Suprapubic skin (tissue), 4 donors: ENCODE data around the gene NBAS. TPM values are rescaled to one million over a fixed set of nuclear protein-coding genes. Genes with fewer than 3 reads are reported as not detected.

ENCODE experiments used
- DNase-seq, 2 donors: peaks; one replicate each; pipeline ENCODE4 v3.0.0-alpha.2; 2019; ENCODE audit warnings: low spot score in 2 of 2
- H3K27ac ChIP-seq: fragments of 200-600 bp; sonication (generic); one replicate; pipeline ENCODE4 v1.5.1; 2019
- H3K27me3 ChIP-seq: fragments of 200-600 bp; sonication (generic); one replicate; pipeline ENCODE4 v1.5.1; 2019
- H3K36me3 ChIP-seq: fragments of 200-600 bp; sonication (generic); one replicate; pipeline ENCODE4 v1.5.1; 2019
- H3K4me1 ChIP-seq: fragments of 200-600 bp; sonication (generic); one replicate; pipeline ENCODE4 v1.5.1; 2019
- H3K4me3 ChIP-seq: fragments of 200-600 bp; sonication (generic); one replicate; pipeline ENCODE4 v1.5.1; 2019; ENCODE audit warnings: mild to moderate bottlenecking
- H3K9me3 ChIP-seq: fragments of 200-600 bp; sonication (generic); one replicate; pipeline ENCODE4 v1.5.1; 2019
- EP300 ChIP-seq: sonication (generic); formaldehyde crosslinking; IDR thresholded peaks from one replicate; pipeline ENCODE4 v1.6.1; 2017; ENCODE audit warnings: antibody characterized with exemption
- POLR2A ChIP-seq, 2 donors: fragments of 450-650 bp; IDR thresholded peaks; one replicate each; pipeline ENCODE4 v1.6.1; 2017; ENCODE audit warnings: antibody characterized with exemption in 2 of 2, mild to moderate bottlenecking in 2 of 2, moderate library complexity in 2 of 2
- POLR2AphosphoS5 ChIP-seq, 3 donors: sonication (generic); formaldehyde crosslinking; IDR thresholded peaks; one replicate each; pipeline ENCODE4 v1.6.1; 2017; ENCODE audit warnings: antibody characterized with exemption in 3 of 3
- WGBS: methylation state at CpG from one replicate; pipeline ENCODE4 v1.1.5; 2018; 5-methylcytosine and 5-hydroxymethylcytosine counted together
- total RNA-seq, 4 donors: library from RNA; depleted of rRNA; stranded (reverse); fragments of >200 nt; gene quantifications; one replicate each; pipeline ENCODE4 v1.1.0, GENCODE V29; 2016
- TF ChIP-seq, protein P1 (sequence below), 2 donors: fragments of 200-600 bp in 1 of 2; fragments of 450-650 bp in 1 of 2; sonication (generic) in 1 of 2; IDR thresholded peaks; one replicate each; pipeline ENCODE4 v1.5.1; 2016 to 2019; ENCODE audit warnings: antibody characterized with exemption in 2 of 2, mild to moderate bottlenecking in 1 of 2, moderate library complexity in 1 of 2

The NBAS gene
- total RNA-seq, 4 donors from 2014 or later, result 44.4 to 48.4 (median 45.6) TPM

DNA sequence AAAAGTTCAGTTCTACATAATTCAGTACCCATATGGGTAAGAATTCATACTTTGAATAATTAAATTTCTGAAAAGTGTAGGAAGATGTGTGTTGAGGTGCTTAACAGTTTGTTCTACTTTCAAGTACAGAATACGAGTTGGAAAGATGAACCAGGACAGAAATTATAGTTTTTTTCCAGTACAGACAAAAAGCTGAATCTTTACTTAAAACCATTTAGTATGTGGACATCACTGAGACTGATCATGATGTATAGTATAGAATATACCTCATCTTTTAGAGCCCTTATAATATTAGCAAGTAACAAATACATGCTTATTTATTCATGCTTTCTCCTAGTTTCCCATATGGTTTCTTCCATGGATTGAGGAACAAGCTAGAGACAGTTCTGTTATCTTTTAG, 40.5 kb upstream of the NBAS start:
- peaks cover 96% of the 10 kb centered on the region for H3K36me3 ChIP-seq
- DNase-seq, result no peak
- no peaks in the 10 kb centered on the region for H3K4me1 ChIP-seq
- H3K27me3 ChIP-seq, result no peaks in the 10 kb centered on the region
- no peak overlapping the region for H3K27ac ChIP-seq
- no peaks in the 10 kb centered on the region for H3K9me3 ChIP-seq
- WGBS, result 100% methylated on average over 1 of the region's 1 CpG
- H3K4me3 ChIP-seq, result no peak overlapping the region
- no peak for TF ChIP-seq EP300
- TF ChIP-seq, protein P1, sequence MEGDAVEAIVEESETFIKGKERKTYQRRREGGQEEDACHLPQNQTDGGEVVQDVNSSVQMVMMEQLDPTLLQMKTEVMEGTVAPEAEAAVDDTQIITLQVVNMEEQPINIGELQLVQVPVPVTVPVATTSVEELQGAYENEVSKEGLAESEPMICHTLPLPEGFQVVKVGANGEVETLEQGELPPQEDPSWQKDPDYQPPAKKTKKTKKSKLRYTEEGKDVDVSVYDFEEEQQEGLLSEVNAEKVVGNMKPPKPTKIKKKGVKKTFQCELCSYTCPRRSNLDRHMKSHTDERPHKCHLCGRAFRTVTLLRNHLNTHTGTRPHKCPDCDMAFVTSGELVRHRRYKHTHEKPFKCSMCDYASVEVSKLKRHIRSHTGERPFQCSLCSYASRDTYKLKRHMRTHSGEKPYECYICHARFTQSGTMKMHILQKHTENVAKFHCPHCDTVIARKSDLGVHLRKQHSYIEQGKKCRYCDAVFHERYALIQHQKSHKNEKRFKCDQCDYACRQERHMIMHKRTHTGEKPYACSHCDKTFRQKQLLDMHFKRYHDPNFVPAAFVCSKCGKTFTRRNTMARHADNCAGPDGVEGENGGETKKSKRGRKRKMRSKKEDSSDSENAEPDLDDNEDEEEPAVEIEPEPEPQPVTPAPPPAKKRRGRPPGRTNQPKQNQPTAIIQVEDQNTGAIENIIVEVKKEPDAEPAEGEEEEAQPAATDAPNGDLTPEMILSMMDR (IDR thresholded peaks at IDR 0.05), result no peak
- TF ChIP-seq POLR2AphosphoS5 (IDR thresholded peaks at IDR 0.05), result no peak
- TF ChIP-seq POLR2A (IDR thresholded peaks at IDR 0.05), result no peak

DNA sequence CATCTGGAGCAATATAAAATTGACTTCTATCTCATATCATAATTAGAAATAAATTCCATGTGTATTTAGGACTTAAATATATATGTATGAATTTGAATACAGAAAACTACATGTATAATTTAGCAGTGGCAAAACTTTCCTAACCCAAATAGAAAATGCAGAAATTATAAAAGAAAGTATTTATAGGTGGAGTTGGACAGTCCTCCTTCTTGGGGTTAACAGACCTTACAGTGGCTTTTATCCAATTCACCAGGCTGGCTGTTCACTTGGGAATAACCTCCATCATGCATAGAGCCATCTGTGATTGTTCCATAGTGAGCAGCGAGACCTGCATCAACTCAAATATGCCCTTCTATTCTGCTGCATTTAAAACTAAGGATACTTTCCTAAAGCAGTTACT, 38.9 kb upstream of the NBAS start:
- WGBS, result 94% methylated on average over 1 of the region's 1 CpG
- H3K27ac ChIP-seq, result no peak overlapping the region
- H3K9me3 ChIP-seq, result no peaks in the 10 kb centered on the region
- peaks cover 95% of the 10 kb centered on the region for H3K36me3 ChIP-seq
- H3K4me1 ChIP-seq, result no peaks in the 10 kb centered on the region
- TF ChIP-seq POLR2A (IDR thresholded peaks at IDR 0.05) (no peak), EP300 (no peak), POLR2AphosphoS5 (IDR thresholded peaks at IDR 0.05) (no peak)
- TF ChIP-seq, protein P1 (IDR thresholded peaks at IDR 0.05), result no peak
- no peak for DNase-seq
- no peak overlapping the region for H3K4me3 ChIP-seq
- no peaks in the 10 kb centered on the region for H3K27me3 ChIP-seq

DNA sequence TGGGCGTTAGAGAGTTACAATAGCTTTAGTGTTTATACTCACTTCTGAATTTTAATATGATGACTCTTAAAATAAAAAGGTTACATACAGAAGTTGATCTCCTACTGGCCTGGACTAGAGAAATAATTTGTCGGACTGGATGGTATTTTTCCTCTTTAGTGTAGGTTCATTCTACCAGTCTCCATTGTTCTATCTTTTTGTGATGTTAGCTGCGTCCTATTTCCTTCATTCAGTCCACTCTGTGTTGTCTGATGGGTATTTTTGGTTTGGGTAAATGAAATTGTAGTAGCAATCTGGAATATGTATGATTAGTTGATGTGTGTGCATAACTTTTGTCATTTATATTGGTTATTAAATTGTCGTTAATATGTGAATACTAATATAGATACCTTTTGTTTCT, 35.8 kb upstream of the NBAS start:
- H3K36me3 ChIP-seq, result peaks cover 69% of the 10 kb centered on the region

DNA sequence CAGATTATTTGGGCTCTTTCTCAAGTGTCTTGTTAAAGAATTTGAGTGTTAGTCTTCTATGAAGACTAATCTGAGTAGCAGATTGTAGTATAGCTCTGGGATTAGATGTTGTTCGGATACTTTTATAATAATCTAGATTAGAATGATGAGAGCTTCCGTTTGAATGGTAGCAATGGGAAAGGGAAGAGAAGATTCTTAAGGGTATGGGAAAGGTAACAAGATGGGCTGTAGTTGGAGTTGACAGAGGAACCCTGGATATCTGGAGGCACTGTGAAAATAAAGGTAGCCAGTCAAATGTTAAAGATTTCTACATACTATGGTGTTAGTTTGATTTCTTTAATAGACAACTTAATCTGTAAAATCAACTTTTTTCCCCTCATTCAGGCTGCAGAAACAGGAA, 35.2 kb upstream of the NBAS start:
- peaks cover 20% of the 10 kb centered on the region for H3K4me1 ChIP-seq
- TF ChIP-seq POLR2A (IDR thresholded peaks at IDR 0.05) (no peak), POLR2AphosphoS5 (IDR thresholded peaks at IDR 0.05) (no peak), EP300 (no peak)
- TF ChIP-seq, protein P1 (IDR thresholded peaks at IDR 0.05), result no peak
- DNase-seq, result no peak
- no peak overlapping the region for H3K4me3 ChIP-seq
- no peaks in the 10 kb centered on the region for H3K9me3 ChIP-seq
- no peaks in the 10 kb centered on the region for H3K27me3 ChIP-seq
- H3K36me3 ChIP-seq, result peaks cover 63% of the 10 kb centered on the region
- WGBS, result 92% methylated on average over 2 of the region's 2 CpGs
- H3K27ac ChIP-seq, result no peak overlapping the region

More for the DNA sequence above, 35.8 kb upstream of the NBAS start:
- no peak for DNase-seq
- Histone ChIP-seq H3K27ac (no peak overlapping the region), H3K4me1 (peaks cover 19% of the 10 kb centered on the region), H3K27me3 (no peaks in the 10 kb centered on the region), H3K4me3 (no peak overlapping the region), H3K9me3 (no peaks in the 10 kb centered on the region)
- TF ChIP-seq POLR2A (IDR thresholded peaks at IDR 0.05) (no peak), EP300 (no peak), POLR2AphosphoS5 (IDR thresholded peaks at IDR 0.05) (no peak)
- TF ChIP-seq, protein P1 (IDR thresholded peaks at IDR 0.05), result no peak
- WGBS, result 92% methylated on average over 4 of the region's 4 CpGs

DNA sequence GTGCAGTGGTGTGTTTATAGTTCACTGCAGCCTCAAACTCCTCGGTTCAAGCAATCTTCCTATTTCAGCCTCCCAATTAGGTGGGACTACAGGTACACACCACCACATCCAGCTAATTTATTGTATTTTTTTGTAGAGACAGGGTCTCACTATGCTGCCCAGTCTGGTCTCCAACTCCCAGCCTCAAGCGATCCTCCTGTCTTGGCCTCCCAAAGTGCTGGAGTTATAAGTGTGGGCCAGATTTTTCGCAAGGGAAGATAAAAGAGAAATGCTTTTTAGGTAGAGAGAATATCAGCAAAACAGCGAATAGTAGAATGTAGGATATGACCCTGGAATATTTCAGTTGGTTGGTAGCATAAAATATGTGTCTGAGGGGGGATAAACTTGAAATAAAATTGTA, 34.8 kb upstream of the NBAS start:
- H3K4me3 ChIP-seq, result no peak overlapping the region
- WGBS, result 99% methylated on average over 4 of the region's 4 CpGs
- DNase-seq, result no peak
- no peaks in the 10 kb centered on the region for H3K27me3 ChIP-seq
- H3K9me3 ChIP-seq, result no peaks in the 10 kb centered on the region
- H3K4me1 ChIP-seq, result peaks cover 24% of the 10 kb centered on the region
- peaks cover 59% of the 10 kb centered on the region for H3K36me3 ChIP-seq
- TF ChIP-seq POLR2A (IDR thresholded peaks at IDR 0.05) (no peak), EP300 (no peak), POLR2AphosphoS5 (IDR thresholded peaks at IDR 0.05) (no peak)
- TF ChIP-seq, protein P1 (IDR thresholded peaks at IDR 0.05), result no peak
- H3K27ac ChIP-seq, result no peak overlapping the region
